Measurements from ENCODE around the gene PDE9A.
"Not testable (repeated sequence)": the region's sequence is repeated elsewhere in the genome, so short reads cannot be mapped to it uniquely, and the experiment has no call there.

Gene PDE9A

DNA sequence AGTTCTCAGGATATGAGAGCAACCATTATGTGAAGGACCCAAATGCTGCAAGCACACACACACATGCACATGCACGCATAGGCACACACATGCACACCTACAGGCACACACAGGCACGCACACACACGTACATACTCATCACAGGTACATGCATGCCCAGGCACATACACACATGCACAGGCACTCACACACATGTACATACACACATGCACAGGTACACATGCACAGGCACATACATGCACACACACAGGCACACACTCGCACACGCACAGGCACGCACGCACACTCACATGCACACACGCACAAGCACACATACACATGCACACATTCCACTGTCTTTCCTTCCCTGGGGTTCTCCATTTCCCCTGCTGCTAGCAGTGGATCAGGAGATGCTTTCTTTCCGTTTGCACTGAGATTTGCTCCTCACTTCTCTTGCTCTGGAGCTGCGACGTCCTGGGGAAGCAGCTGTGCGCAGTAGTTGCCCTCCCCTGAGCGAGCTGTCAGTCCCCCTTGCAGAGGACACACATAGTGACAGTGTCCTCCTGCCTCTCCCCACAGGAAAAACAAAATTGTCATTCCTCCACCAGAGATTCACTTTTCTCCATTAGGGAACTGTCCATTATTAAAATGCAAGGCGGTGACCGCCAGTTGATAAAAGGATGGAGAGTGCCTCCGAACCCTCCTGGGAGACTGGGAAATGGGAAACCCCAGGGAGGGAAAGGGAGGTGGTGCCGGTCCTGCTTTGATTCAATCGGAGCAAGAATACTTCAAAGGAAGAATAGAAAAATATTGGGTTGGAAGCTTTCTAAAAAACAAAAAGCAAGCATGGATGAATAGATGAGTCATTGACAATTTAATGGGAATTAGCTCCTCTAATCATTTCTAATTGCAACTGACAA lies 156.4 kb downstream of the PDE9A start:
- DNase-seq (ENCODE audit: insufficient read length, low spot score) (no peak), FAIRE-seq (no peak)
- TF ChIP-seq, protein P1, sequence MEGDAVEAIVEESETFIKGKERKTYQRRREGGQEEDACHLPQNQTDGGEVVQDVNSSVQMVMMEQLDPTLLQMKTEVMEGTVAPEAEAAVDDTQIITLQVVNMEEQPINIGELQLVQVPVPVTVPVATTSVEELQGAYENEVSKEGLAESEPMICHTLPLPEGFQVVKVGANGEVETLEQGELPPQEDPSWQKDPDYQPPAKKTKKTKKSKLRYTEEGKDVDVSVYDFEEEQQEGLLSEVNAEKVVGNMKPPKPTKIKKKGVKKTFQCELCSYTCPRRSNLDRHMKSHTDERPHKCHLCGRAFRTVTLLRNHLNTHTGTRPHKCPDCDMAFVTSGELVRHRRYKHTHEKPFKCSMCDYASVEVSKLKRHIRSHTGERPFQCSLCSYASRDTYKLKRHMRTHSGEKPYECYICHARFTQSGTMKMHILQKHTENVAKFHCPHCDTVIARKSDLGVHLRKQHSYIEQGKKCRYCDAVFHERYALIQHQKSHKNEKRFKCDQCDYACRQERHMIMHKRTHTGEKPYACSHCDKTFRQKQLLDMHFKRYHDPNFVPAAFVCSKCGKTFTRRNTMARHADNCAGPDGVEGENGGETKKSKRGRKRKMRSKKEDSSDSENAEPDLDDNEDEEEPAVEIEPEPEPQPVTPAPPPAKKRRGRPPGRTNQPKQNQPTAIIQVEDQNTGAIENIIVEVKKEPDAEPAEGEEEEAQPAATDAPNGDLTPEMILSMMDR (IDR thresholded peaks at IDR 0.05; ENCODE audit: insufficient read depth, missing control alignments), result no peak

DNA sequence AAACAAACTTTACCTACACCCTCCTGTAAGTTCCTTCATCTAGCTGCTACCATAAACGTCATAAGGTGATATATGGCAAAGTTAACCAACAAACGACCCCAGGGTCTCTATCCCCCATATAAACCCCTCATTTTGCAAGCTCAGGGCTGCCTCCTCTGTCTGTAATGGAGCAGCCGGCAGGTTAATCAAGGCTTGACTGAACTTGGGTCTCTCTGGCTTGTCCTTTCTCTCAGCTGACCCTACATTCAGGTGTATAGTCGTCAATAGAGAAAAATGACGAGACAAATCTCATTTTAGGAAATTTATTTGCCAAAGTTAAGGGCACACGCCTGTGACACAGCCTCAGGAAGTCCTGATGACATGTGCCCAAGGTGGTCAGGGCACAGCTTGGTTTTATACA lies 158.5 kb downstream of the PDE9A start:
- FAIRE-seq (no peak), DNase-seq (ENCODE audit: insufficient read length, low spot score) (no peak)
- TF ChIP-seq, protein P1 (IDR thresholded peaks at IDR 0.05; ENCODE audit: insufficient read depth, missing control alignments), result no peak

DNA sequence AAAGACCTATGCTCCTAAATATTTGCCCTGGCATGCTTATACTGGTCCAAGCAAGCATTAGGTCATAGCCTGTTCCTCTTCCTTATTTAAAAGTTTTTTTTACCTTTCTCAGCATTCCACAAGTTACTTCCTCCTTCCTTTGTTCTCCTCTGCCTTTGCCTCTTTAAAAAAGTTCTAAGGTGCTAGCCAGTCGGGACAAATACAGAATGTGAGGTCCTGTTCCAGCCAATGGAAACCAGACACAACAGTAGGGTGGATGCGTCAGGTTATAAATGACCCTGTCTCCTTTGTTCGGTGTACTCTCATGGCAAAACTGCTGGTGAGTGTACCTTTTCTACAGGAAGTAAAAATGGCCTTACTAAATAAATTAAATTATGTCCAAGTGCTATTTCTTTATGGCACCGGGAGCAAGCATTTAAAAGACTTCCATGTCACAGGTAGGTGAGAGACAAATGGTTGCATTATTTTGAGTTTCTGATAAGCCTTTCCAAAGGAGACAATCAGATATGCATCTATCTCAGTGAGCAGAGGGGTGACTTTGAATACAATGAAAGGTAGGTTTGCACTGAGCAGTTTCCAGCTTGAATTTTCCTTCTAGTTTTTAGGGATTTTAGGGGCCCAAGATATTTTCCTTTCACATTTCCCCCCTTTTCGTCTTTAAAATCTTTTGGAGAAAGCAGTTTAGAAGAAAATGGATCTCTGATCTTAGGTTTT lies 159.3 kb downstream of the PDE9A start:
- not testable (repeated sequence) for FAIRE-seq; DNase-seq (ENCODE audit: insufficient read length, low spot score)

DNA sequence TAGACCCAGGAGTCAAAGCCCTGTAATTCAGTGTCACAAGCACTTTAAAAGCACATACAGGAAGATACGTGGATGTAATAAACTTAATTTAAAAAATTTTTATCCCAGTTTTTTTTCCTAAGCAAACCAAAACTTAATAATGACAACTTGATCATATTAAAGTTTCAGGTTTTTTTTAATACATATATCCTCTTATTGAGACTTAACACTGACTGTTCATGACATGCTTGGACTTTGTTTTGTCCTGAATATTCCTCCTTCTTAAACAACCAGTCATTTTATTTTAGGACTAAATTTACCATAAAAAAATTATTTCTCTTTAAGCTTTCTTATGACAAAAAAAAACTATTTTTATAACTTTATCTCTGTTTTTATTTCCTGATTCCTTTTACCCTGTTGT lies 161.8 kb downstream of the PDE9A start:
- TF ChIP-seq, protein P1 (IDR thresholded peaks at IDR 0.05; ENCODE audit: insufficient read depth, missing control alignments), result no peak
- FAIRE-seq (no peak), DNase-seq (ENCODE audit: insufficient read length, low spot score) (no peak)

DNA sequence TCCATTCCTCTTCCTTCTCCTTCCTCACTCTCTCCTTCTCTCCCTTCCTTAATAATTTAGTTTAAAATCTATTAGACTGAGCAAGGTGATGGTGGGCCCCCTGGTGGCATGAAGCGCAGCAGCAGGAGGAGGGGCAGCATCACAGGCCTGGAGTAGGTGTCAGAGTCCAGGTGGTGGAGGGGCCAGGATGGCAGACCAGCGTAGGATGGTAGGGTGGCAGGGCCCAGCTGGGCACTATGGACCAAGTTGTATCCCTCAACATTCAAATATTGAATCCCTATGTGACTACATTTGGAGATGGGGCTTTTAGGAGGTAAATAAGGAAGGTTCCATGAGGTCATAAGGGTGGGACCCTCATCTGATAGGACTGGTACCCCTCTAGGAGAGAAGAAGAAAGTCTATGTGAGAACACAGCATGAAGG lies 164.9 kb downstream of the PDE9A start:
- FAIRE-seq (no peak), DNase-seq (ENCODE audit: insufficient read length, low spot score) (no peak)
- TF ChIP-seq, protein P1 (IDR thresholded peaks at IDR 0.05; ENCODE audit: insufficient read depth, missing control alignments), result peak; percentile 63

DNA sequence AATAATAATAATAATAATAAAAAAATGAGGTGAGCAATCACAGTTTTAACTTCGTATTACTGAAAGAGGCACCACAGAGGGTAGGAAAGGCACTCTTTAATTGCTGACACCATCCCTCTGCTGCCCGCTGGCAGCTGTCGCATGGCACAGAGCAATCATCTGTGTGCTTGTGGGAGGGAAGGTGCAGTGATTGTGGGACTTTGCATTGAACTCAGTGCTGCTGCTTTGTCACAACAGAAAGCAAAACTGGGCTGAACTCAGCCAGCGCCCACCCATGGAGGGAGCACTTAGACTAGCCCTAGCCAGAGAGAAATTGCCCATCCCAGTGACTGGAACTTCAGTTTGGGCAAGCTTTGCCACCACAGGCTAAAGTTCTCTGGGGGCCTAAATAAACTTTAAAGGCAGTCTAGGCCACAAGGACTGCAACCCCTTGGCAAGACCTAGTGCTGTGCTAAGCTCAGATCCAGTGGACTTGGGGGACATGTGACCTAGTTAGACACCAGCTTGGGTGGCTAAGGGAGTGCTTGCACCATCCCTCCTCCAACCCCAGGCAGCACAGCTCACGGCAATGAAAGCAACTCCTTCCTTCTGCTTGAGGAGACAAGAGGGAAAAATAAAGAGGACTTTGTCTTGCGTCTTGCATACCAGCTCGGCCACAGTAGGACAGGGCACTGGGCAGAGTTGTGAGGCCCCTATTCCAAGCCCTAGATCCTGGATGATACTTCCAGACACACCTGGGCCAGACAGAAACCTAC lies 166.6 kb downstream of the PDE9A start:
- DNase-seq (ENCODE audit: insufficient read length, low spot score) (no peak), FAIRE-seq (no peak)
- TF ChIP-seq, protein P1 (IDR thresholded peaks at IDR 0.05; ENCODE audit: insufficient read depth, missing control alignments), result no peak

All from D721Med (cell line).